GM21390 (cell line): ENCODE results near the gene PTPN9.
"Not testable (repeated sequence)": the region's sequence is repeated elsewhere in the genome, so short reads cannot be mapped to it uniquely, and the experiment has no call there.

ENCODE experiments used
- ATAC-seq: cut with Tn5 transposase; IDR thresholded peaks from one replicate; pipeline ENCODE4 v1.9.1; 2021; ENCODE audit not compliant: unreplicated experiment

Gene PTPN9

GRCh38 chr15:75583701-75584100, 4.6 kb upstream of the PTPN9 start:
- ATAC-seq: no peak

GRCh38 chr15:75582943-75583342, 3.8 kb upstream of the PTPN9 start:
- ATAC-seq: not testable (repeated sequence)

- ATAC-seq: no peak
Measured at GRCh38 chr15:75578173-75578947, 755 bp downstream of the PTPN9 start.

- no peak for ATAC-seq
Measured at GRCh38 chr15:75577401-75578172, 1.5 kb downstream of the PTPN9 start.

- no peak for ATAC-seq
Measured at GRCh38 chr15:75573648-75574384, 5.3 kb downstream of the PTPN9 start.

- no peak for ATAC-seq
Measured at GRCh38 chr15:75570126-75570845, 8.8 kb downstream of the PTPN9 start.

GRCh38 chr15:75565062-75565970, 13.8 kb downstream of the PTPN9 start:
- no peak for ATAC-seq

GRCh38 chr15:75561888-75562287, 17.2 kb downstream of the PTPN9 start:
- ATAC-seq: no peak

GRCh38 chr15:75559360-75559759, 19.8 kb downstream of the PTPN9 start:
- ATAC-seq: not testable (repeated sequence)

GRCh38 chr15:75558955-75559354, 20.2 kb downstream of the PTPN9 start:
- not testable (repeated sequence) for ATAC-seq

GRCh38 chr15:75554717-75555116, 24.4 kb downstream of the PTPN9 start:
- ATAC-seq: no peak

GRCh38 chr15:75553659-75554058, 25.5 kb downstream of the PTPN9 start:
- no peak for ATAC-seq

- no peak for ATAC-seq
Measured at GRCh38 chr15:75551091-75551490, 28.0 kb downstream of the PTPN9 start.

GRCh38 chr15:75545064-75545463, 34.1 kb downstream of the PTPN9 start:
- no peak for ATAC-seq

- no peak for ATAC-seq
Measured at GRCh38 chr15:75544359-75544758, 34.8 kb downstream of the PTPN9 start.

- ATAC-seq: not testable (repeated sequence)
Measured at GRCh38 chr15:75542949-75543545, 36.1 kb downstream of the PTPN9 start.

GRCh38 chr15:75542386-75542797, 36.7 kb downstream of the PTPN9 start:
- ATAC-seq: no peak

GRCh38 chr15:75538376-75538775, 40.7 kb downstream of the PTPN9 start:
- ATAC-seq: no peak

GRCh38 chr15:75533945-75534344, 45.2 kb downstream of the PTPN9 start:
- ATAC-seq: no peak
